ENCODE results near the gene NUP214.

- TF ChIP-seq CTCF (IDR thresholded peaks at IDR 0.05) (no peak), POLR2A (IDR thresholded peaks at IDR 0.05) (no peak), EP300 (IDR thresholded peaks at IDR 0.05) (no peak)
Observed at GRCh38 chr9:131111186-131111853, 14.1 kb upstream of the NUP214 start.
